RCC 7860 (cell line): ENCODE results near the gene ARMH3.
"Not testable (repeated sequence)": the region's sequence is repeated elsewhere in the genome, so short reads cannot be mapped to it uniquely, and the experiment has no call there.

Experiments used
- DNase-seq: peaks from one replicate; pipeline ENCODE4 v3.0.0-alpha.2; 2015; ENCODE audit warnings: low spot score
- FAIRE-seq: peaks from 2 replicates; lab custom pipeline; 2012; peaks lifted over from hg19 to GRCh38; lab: Jason Lieb, UNC

The ARMH3 gene

DNA sequence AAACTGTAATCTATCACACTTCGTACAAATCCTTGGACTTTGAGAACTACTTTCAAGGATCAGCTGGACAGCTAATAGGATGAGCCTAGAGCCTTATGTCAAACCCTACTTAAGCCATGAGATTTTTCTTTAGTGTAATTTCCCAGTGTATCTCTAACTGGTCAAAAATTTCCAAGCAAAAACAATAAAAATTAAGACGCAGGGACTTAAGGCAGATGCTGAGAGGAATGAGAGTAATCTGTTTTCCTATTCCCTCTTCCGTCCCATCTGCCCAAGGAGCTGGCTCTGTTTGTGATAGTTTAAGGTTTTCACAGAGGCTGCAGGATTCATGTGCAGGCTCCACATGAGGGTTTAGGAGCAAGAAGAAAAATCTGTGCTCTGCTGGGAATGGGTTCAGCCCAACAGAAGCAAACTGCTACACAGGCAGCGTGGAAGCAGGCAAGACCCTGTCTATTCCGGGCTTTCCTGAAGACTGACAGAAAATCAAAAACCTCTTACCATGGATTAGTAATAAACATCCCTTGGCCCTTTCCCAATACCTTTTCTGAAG, 62.2 kb downstream of the ARMH3 start:
- FAIRE-seq = no peak
- no peak for DNase-seq

GRCh38 chr10:101993221-101993620, 62.8 kb downstream of the ARMH3 start:
- no peak for FAIRE-seq
- no peak for DNase-seq

GRCh38 chr10:101987136-101987535, 68.8 kb downstream of the ARMH3 start:
- no peak for DNase-seq
- no peak for FAIRE-seq

- DNase-seq (no peak), FAIRE-seq (no peak)
Measured at GRCh38 chr10:101986624-101986971, 69.4 kb downstream of the ARMH3 start.

GRCh38 chr10:101980677-101981076, 75.3 kb downstream of the ARMH3 start:
- DNase-seq, FAIRE-seq: not testable (repeated sequence)

DNA sequence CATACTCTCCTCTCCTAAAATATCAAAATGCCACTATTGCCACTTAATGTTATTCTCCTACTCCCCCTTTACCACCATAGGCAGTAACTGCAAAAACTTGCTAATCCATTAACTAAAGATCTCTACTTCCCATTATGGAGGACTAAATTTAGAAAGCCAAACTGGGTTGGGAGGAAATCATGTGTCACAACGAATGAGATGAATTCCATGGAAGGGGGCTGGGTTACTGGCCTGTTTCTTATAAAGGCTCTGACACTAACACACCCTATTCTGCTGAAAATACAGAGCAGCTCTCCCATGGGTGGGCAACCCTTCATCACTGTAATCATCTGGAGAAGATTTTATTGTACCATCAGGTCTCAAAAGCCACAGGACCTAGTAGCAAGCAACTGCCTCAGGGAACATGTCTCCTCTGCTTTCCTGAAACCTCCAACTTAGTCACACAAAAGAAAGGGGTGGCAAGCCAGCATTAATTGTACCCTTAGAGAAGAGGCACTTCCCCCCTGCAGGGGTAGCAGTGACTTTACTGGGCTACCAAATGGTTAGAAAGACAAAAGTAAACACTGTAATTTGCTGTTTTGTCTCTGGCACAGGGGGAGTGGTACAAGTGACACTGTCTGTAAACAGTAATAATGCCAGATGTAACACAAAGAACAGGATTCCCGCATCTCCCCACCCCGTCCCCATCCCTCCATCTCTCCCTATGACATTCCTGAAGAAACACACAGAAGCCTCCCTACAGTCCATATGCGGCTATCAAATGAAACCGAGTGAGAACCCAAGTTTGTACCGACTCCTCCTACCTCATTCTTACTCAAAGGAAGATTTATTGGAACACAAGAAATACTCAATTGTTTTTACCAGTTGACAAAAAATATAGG, 81.6 kb downstream of the ARMH3 start:
- no peak for FAIRE-seq
- no peak for DNase-seq

- FAIRE-seq (no peak), DNase-seq (no peak)
Measured at GRCh38 chr10:101972761-101973160, 83.2 kb downstream of the ARMH3 start.

DNA sequence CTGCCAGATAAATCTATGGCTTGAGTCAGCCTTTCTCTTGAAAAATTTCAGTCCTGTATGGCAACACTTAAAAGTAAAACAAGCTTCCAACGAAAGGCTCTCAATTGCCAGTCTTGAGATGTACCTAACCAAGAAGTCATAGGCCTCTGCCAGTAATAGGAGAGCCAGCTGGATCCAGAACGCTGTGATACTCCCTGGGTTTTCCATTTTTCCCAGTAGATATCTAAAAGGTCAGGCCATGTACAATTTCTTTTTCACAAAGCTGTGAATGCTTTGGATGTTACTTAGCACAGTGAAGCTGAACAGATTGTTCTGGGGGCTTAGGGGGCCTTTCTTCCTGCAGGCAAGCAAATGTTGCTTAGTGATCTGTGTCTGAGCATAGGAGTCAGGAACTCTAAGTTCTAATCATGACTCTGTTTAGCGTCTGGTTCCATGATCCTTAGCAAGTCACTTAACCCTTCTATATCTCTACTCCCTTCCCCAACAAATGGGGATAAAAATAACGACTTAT, 86.5 kb downstream of the ARMH3 start:
- DNase-seq (no peak), FAIRE-seq (no peak)

DNA sequence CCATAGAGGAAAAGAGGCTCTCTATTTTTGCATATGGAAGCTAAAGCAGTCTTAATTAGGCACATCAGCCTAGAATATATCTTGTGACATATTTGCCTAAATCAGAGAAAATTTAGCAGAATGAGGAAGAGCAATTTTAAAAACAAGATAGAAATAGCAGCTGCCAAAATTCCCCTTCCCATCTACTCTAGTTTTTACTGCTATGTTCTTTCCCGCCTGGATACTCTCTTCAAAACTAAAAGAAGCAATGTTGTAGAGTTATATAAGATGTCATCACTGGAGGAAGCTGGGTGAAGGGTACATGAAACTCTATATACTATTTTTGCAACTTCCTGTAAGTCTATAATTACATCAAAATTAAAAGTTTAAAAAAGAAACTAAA, 87.0 kb downstream of the ARMH3 start:
- FAIRE-seq = no peak

GRCh38 chr10:101968286-101968939, 87.6 kb downstream of the ARMH3 start:
- FAIRE-seq (no peak), DNase-seq (no peak)

More for the DNA sequence above, 87.0 kb downstream of the ARMH3 start:
- DNase-seq = no peak

DNA sequence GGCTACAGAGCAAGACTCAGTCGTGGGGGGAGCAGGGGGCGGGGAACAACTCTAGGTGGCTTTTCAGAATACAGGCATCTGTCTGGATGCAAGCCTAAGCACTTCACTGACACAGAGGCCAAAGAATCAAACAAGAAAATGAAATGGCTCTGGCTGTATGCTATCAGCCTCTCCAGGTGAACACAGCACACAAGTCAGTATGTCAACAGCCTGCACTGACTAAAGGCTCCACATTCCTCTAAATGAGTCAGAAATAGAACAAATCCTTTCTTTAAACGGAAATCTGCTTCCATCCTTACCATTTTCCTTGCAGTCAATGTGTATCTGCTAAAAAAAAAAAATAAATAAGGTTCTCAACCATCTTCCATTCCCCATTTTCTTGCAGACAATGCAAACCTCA, 88.3 kb downstream of the ARMH3 start:
- no peak for FAIRE-seq
- no peak for DNase-seq

GRCh38 chr10:101967119-101967518, 88.9 kb downstream of the ARMH3 start:
- DNase-seq (no peak), FAIRE-seq (no peak)

DNA sequence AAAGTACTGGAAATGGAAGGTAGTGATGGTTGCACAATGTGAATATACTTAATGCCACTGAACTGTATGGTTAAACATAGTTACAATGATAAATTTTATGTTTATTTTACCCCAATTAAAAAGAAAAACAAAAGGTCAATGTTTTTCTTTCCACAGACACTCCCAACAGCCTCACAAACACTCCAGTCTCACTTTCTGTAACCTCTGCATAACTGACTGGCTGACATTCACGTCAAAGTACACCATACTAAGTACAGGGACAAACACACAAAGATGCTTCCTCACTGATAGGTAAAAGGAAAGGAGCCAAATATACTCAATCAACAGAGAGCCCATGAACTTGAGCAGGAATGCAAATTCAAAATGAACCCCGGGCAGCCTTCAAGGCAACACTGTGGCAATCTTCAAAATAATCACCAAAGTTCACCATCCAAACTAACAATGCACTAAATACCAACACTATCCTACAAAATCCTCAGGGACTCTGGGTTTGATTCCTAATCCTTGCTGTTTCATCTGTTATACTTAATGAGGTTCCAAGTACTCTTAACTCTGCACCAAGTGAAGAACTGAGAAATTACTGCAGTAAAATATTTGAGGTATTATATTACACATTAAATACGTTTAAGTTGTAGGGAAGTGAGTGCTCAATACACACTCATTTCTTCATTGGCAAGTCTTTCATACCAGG, 90.8 kb downstream of the ARMH3 start:
- FAIRE-seq (no peak), DNase-seq (no peak)

DNA sequence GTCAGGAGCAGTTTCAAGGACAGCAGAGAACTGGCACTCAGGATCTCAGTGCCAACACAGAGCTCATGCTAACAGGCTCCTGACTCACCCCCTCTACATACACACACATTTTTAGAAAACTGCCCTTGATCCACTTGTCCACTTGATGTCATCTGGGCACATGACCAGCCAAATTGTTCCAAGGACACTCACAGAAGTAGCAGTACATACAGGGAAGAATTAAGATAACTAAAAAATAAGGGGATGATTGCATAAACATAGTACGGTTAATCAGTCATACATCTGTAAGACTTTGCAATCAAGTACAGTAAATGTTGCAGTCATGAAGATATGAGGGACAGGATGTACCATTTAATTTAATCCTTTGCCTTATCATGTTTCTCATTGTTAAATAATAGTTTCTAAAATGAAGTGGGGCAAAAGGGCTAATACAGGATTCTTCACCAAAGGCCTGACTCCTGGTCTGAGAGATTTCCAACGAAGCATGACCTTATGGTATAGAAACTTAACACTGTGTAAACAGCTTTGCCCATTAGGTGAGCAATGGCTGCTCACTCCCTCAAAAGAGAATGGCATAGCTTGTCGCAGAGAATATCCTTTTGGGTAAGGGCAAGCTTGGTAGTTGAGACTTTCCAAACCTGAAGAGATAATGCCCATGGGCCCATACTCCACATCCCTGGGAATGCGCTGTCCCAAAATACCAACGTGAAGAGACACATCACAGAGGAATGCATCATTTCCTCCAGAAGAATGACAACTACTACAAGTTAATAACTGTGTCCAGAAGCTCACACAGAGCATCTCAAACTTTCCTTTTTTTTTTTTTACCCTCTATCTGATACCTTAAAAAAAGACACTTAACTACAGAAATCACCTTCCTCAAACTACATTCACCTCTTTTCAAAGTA, 94.1 kb downstream of the ARMH3 start:
- DNase-seq = no peak
- no peak for FAIRE-seq

- no peak for FAIRE-seq
- DNase-seq = no peak
Measured at GRCh38 chr10:101960879-101961395, 95.0 kb downstream of the ARMH3 start.

- FAIRE-seq (no peak), DNase-seq (no peak)
Measured at GRCh38 chr10:101959346-101959916, 96.5 kb downstream of the ARMH3 start.

- DNase-seq = no peak
- FAIRE-seq = no peak
Measured at GRCh38 chr10:101958691-101959090, 97.3 kb downstream of the ARMH3 start.

GRCh38 chr10:101956898-101957297, 99.1 kb downstream of the ARMH3 start:
- FAIRE-seq = no peak
- no peak for DNase-seq

DNA sequence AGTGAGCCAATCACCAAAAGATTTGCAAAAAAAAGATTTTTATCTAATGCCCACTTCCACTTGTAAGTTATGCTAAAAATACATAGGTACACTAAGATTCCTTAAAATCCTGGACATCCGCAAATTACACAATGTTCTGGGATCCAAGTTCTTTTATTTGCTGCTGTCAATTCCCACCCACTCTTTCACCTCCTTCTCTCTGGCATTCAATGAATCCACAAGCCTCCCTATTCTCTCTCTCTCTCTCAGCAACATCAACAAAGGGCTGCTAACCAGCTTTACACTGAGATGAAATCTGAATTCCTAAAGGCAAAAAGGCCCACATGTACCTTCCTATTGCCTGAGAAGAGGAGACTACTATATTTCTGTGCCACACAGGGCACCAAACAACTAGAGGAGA, 99.9 kb downstream of the ARMH3 start:
- DNase-seq (no peak), FAIRE-seq (no peak)

- DNase-seq = no peak
- FAIRE-seq = no peak
Measured at GRCh38 chr10:101952191-101952590, 103.8 kb downstream of the ARMH3 start.
